HG03442 (cell line): ENCODE measurements around the gene PPM1L.
"Not testable (repeated sequence)": the region's sequence is repeated elsewhere in the genome, so short reads cannot be mapped to it uniquely, and the experiment has no call there.

Experiments used
- ATAC-seq: cut with Tn5 transposase; IDR thresholded peaks from one replicate; pipeline ENCODE4 v1.9.1; 2021; ENCODE audit warnings: mild to moderate bottlenecking, moderate library complexity; ENCODE audit not compliant: unreplicated experiment

The PPM1L gene

DNA sequence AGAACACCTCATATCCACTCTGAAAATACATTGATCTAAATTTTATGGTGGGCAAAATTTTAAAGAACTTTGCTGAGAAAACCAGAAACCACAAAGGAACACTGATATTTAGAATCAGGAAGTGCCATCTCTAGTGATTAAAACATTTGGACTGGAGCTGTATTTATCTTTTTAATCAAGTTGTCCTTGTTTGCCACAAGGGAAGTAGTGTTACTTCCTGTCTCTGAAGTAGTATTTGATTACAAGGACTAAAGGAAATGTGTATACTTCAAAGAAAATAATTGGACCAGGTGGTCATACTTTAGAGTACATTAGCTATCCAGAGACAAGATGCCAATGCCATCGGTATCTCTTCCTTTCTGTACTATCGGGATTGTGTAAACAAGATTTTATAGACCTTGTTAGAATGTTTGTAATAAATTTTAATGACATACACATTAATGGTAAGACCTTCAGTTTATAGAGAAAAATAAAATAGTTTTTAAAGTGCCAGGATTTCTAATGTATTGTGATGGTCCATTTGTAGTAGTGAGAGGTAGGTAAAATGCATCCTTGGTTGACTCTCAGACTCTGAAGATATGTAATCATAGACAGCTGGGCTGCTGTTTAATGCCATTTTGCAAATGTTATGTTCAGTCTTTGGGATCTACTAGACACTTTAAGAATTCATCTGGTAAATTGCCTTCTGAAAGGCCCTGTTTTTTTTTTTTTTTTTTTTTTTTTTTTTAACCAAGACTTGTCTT is 217.2 kb downstream of the PPM1L start:
- no peak for ATAC-seq

DNA sequence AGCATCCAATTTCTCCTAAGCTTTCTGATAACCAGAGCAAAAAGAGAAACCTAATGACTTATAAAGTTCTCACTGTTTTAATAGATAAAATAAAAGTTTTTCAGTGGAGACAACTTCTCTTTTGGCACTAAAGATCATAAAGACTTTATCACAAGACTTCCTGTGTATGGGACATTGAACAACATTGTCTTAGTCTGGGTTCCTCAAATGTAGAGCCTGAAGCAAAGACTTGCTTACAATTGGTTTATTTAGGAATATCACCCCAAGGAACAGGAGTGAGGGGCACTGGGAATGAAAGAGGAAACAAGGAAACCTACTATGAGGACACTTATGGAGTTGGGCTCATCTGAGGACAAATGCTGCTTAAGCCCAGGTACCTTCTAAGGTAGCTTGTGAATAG is 221.7 kb downstream of the PPM1L start:
- ATAC-seq, result no peak

DNA sequence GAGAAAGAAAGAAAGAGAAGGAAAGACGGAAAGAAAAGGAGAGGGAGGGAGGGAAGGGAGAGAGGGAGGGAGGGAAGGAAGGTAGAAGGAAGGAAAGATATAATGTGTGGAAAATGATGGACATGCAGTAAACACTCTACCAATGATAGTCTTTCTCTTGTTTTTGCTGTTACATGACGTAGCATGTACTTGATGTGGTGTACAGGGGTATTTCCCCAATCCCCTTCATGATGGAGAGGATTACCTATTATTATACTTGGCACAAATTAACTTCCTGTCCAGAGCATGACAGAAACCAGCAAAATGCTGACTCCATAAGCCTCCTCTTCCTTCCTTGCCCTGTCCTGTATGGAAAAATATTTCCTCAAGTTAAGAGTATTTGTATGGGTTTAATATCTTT is 224.7 kb downstream of the PPM1L start:
- peak; percentile 73 for ATAC-seq

DNA sequence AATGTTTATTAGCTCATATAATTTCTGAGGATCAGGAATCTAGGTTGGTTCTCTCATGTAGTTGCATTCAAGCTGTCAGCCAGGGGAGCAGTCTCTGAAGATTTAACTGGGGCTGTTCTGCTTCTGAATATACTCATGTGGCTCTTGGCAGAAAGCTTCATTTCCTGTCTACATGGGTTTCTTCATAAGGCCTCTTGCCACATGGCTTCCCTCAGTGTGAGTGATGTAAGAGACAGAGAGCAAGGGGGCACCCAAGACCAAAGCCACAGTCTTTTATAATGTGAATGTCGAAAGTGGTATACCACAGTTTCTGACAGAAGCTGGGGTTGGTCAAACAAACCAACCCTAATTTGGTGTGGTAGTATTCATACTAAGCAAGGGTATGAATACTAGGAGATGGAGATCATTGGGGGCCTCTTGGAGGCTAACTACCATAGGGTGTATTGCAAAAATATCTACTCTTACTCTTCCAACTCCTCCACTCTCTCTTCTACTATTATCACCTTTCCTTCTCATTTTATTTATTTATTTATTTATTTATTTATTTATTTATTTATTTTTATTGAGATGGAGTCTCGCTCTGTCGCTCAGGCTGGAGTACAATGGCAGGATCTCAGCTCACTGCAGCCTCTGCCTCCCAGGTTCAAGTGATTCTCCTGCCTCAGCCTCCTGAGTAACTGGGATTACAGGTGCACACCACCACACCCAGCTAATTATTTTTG is 225.3 kb downstream of the PPM1L start:
- peak; percentile 85 for ATAC-seq

DNA sequence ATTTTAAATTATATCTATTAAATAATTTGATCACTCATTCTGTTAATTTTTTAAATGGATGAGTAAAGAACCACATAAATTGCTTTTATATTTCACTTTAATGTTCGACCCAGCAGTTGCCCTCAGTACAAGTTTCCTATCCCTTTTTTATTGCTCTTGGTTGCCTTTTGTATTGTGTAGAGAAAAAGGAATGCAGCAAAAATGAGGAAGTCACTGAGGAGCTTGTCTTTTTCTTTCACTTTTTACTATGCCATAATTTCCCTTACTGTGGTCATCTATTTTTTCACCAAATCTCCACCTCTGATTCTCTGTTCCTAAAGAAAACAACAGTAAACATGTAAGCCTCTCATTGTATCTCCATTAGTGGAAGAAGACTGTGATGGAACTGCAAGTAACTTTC is 226.5 kb downstream of the PPM1L start:
- no peak for ATAC-seq

DNA sequence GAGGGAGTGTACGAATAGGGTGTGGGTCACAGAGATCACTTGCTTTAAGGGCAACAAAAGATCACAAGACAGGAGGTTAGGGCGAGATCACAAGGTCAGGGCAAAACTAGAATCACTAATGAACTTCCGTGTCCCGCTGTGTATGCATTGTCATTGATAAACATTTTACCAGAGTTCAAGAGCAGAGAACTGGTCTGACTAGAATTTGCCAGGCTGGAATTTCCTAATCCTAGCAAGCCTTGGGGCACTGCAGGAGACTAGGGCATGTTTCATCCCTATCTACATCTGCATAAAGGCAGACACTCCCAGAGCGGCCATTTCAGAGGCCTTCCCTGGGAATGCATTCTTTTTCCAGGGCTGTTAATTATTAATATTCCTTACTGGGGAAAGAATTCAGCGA is 227.9 kb downstream of the PPM1L start:
- ATAC-seq, result not testable (repeated sequence)

DNA sequence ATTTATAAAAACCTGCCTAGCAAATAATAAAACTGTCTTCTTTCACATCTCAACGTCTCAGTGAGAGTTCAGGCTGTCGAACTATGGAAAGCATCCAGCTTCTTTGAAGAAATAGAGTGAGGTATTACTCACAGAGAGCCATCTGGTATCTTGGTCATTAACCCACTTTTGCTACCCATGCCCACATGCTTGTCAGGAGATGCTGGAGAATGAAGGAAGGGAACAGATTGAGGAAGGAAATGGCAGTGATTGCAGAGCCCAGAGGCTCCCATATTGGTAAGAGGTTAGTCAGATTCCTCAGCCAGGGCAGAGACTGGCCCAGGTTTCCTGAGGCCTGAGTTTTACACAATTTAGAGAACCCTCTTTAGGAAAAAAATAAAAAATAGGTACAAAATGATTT is 230.0 kb downstream of the PPM1L start:
- ATAC-seq, result no peak

DNA sequence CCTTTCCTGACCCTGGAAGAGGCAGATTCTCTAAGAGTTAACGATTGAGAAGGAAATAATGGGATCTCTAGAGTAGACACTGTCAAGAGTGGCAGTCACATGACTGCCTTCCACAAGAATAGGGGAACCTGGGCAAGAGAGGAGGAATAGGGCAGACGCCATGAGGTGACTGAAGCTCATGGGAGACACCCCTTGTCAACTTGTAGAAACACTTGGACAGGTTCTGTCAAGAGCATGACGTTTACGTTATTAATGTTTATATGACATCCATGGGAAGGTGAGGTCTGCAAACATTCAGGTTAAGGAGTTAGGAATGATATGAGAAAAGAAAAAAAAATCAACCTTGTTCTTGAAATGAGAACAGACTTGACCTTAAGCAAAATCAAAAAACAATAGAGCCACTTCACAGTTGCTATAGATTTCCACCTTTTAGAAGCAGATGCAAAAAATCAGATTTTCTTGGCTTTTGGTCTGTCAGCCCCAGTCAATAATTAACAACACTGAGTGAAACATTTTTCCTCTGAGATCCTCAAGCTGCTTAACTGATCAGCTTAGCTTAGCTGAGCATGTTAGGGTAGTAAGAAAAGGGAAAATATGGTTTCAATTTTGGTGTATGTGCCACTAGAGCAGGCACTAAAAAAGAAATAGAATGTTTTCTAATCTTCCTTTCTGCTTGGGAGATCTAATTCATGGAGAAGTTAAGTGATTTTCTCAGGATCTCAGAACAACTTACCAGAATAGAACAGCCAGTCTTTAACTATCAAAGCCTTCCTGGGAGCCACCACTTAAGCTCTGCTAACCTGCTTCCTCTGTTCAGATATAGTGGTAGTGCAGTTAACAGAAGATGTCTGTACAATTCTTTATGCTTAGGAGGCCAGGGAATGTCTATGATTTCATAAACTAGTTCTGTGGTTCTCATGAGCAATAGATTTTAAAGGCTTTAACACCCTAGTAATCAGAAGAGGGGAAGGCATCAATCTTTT is 232.2 kb downstream of the PPM1L start:
- no peak for ATAC-seq

DNA sequence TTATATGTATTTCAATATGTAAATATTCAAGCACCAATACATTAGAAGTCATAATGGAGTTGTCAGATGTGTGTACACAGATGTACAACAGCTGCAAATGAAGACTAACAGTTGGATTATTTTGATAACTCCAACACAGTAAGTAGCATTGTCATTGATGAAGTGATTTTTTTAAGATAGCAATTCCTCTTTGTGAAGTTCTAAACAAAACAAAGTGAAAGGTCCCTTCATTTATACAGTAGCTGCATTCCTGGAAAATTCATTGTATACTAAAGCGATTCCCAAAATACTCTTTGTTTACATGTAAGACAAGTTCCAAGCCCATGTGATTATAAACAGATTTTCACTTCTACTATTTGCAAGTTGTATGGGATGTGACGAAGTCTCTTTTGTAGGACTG is 234.4 kb downstream of the PPM1L start:
- no peak for ATAC-seq

DNA sequence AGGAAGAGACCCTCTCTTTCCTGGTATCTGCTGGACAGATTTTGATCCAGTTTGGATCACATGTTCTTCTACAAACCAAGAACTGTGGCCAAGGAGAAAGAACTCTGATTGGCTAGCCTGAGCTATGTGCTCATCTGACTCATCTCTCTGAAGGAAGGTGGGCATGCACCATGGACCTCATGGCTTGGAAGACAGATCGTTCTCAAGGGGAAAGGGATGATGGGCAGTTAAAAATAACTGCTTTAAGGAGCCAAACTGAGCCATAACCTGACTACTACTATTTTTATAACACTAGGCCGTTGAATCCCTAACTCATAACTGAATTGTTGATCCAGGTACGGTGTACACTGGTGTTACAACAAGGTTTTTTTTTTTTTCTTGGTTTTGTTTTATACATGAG is 236.7 kb downstream of the PPM1L start:
- ATAC-seq, result no peak

DNA sequence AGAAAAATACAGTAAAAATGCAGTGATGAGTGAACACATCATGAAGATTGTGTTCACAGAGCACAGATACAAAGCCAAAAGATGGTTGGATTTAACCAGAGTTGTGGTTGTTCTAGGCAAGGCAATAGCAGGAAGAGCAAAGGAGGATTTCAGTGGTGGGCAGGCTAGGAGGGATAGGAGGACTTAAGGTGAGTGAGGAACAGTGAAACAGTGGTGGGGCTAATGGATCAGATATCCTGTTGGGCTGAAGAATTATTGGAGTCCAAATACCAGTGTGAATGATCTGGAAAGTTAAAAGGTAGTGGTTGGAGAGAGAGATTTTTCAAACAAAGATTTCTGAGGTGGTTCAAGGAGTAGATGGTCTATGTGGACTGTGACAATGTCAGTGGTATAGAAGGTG is 240.8 kb downstream of the PPM1L start:
- no peak for ATAC-seq

DNA sequence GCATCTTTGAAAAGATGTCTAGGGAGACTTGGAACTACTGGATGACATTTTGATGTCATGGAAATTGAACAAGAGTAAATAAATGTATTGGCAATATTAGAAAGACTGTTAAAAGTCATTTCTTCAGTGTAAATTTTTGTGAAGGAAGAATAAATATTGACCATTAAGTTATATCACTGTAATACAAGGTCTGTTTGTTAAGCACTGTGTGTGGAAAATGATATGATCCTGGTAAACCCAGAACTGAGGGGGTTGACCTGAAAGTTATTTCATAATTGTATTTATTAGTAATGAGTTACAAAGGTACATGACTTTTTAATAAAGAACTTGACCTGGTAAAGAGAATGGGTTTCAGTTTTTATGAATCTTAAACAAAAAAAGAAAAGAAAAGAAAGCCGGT is 242.6 kb downstream of the PPM1L start:
- no peak for ATAC-seq

DNA sequence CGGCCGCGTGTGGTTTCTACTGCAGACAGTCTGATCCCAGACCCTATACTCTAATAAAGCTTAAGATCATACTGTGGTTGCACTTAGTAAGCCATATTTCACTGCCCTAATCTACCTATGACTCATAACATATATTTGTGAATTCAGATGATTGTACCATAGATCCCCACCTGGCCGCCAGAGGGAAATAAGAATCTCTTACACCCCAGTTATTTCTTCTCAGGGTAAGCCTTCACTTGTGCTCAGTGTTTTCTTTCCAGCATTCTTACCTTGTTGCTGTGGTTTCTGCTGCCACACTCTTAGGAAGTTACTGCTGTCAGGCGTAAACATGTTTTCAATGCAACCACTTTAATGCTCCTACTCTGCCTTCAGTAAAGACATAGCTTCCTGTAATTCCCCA is 243.2 kb downstream of the PPM1L start:
- no peak for ATAC-seq

DNA sequence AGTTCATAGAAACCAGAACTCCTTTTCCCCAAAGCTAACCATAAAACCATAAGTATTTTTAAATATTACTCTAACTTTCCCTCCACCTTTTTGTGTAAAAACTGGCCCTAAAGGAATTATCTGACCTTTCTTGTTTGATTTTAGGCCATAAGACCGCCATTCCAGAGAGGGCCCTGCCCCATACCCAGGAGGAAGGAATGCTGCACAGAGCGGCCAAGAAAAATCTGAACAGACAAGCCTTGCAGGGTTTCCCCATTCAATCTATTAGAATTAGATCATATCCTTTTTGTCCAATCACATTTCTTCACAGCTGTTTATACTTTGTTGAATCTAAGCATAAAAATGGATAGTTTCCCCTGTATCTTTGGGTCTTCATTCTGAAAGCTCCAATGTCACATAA is 252.1 kb downstream of the PPM1L start:
- no peak for ATAC-seq

DNA sequence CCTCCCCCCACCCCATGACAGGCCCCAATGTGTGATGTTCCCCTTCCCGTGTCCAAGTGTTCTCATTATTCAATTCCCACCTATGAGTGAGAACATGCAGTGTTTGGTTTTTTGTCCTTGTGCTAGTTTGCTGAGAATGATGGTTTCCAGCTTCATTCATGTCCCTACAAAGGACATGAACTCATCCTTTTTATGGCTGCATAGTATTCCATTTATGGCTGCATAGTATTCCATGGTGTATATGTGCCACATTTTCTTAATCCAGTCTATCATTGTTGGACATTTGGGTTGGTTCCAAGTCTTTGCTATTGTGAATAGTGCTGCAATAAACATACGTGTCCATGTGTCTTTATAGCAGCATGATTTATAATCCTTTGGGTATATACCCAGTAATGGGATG is 254.1 kb downstream of the PPM1L start:
- ATAC-seq, result not testable (repeated sequence)

DNA sequence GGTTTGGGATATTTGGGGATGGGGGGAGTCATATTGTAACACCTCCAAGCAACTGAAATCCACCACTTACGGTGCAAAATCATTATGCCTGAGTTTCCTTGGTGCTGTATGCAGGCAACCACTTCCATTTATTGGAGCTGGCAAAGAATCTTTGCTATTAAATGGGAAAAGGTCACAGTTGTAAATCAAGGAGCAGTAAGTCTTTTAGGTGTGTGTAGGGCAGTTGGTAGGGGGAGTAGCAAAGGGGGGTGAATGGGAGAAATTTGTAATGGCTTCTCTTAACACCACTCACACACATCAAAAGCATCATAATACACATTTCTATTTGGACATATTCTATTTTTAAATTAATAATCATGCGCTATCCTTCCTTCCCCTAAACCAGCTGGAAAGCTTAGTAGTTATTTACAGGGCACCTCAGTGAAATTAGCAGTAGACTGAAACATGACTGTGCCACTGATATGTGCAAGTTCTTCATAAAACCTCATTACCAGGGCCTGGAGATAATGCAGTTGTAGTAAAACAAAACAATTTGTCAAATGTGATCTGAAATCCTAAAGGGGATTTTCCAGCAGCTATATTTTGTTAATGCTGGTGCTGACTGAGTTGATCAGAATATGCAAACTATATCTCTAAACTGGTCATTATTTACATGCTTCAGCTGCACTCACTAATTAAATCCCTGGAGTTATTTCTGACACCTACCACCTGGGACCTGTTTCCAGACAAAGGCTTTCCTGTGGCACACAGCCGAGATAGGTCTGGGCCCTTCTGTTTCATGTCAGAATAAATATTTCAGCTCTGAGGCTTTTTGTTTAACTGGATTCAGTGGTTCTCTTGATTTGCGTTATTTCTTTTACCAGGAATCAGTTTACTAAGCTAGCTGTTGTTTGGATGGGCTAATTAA is 259.1 kb downstream of the PPM1L start:
- no peak for ATAC-seq

DNA sequence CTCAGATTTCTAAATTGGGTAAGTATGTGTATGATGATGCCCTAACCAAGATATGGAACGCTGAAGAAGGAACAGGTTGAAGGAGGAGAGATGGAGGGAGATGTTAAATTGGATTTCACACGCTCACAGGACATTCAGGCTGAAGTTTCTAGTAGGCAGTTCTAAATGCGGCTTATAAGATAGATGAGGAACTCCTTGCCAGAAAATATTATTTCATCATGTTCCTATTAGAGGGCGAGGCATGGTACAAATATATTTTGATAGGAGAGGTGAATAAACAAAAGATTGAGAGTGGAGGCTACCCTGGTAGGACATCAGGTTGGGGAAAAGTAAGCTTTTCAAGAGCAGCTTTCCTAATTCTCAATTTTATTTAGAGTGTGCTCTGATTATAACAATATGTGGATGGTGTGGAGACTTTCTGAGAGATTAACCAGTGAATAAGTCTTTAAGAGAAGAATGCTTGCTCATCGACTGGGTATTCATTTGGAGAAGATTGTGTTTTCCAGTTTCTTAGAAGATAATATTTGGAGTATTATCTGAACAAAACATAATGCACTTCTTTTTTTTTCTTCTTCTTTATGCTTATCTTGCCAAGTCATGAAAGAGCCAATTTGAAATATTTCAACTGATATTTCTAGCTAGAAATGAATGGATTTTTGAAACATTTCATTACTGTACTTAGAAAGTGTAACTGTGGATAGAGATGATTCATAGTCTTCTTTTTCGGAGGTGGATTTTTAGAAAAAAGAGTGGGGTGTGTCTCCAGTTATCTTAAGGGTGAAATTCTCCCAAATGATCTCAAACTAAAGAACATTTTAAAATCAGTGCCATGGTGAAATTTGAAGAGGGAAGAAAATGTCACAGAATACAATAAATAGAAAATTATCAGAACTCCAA is 260.6 kb downstream of the PPM1L start:
- ATAC-seq, result no peak

DNA sequence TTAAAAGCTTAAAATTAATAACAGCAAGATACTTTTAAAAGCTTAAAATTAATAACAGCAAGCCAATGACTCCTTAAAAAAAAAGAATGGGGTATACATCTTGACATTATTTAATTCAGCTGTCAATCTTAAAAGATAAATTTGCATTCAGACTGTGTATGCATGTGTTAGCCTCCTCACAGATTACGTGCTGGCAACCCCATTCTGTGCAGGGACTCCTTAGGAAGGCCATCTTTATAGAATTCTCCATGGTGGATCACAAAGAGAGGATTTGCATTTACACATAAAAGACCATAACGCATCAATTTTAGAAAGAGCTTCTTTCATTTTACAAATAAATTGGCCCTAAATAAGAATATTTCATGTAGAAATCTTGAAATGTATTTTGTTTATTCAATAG is 261.9 kb downstream of the PPM1L start:
- ATAC-seq, result no peak

DNA sequence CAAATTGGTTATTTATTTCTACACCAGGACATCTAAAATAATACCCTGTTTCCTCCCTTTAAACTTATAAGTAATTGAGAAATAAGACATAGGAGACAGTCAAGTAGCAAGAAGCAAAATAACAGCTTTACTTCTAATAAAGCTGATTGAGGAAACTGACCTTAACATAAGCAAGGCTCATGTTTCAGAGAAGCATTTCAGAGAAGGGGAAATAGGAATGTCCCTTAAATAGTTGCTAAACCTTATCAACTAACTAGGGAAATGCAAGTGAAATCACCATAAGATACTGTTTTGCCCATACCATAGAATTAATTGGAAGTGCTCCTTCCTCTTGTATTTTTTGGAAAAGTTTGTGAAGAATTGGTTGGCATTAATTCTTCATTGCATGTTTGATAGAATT is 264.2 kb downstream of the PPM1L start:
- no peak for ATAC-seq
